Osteocyte (in vitro differentiated cells): ENCODE measurements around the gene GSK3B. TPM values are rescaled to one million over a fixed set of nuclear protein-coding genes. Genes with fewer than 3 reads are reported as not detected.

ENCODE experiments used
- DNase-seq: peaks from one replicate; pipeline ENCODE4 v3.0.0; 2021; ENCODE audit warnings: mixed read lengths; ENCODE audit not compliant: unreplicated experiment; ENCODE audit errors: extremely low spot score
- H3K27ac Mint-ChIP-seq: one replicate; pipeline ENCODE4 v1.8.0; 2021; ENCODE audit warnings: mild to moderate bottlenecking, mixed read lengths; ENCODE audit not compliant: unreplicated experiment
- H3K27me3 Mint-ChIP-seq: one replicate; pipeline ENCODE4 v1.8.0; 2021; ENCODE audit warnings: mixed read lengths; ENCODE audit not compliant: unreplicated experiment
- H3K36me3 Mint-ChIP-seq: one replicate; pipeline ENCODE4 v1.8.0; 2021; ENCODE audit warnings: mixed read lengths; ENCODE audit not compliant: unreplicated experiment
- H3K4me1 Mint-ChIP-seq: one replicate; pipeline ENCODE4 v1.8.0; 2021; ENCODE audit warnings: mixed read lengths; ENCODE audit not compliant: unreplicated experiment
- H3K4me3 Mint-ChIP-seq: one replicate; pipeline ENCODE4 v1.8.0; 2021; ENCODE audit warnings: mild to moderate bottlenecking, moderate library complexity, mixed read lengths; ENCODE audit not compliant: unreplicated experiment
- H3K9me3 Mint-ChIP-seq: one replicate; pipeline ENCODE4 v1.8.0; 2021; ENCODE audit warnings: mixed read lengths; ENCODE audit not compliant: unreplicated experiment
- total RNA-seq: library from RNA; stranded (reverse); gene quantifications from 2 replicates; pipeline ENCODE4 v1.2.1, GENCODE V29; 2021
- TF ChIP-seq, protein P1 (sequence below): fragments of 200-600 bp; sonication (generic); IDR thresholded peaks from 2 replicates; pipeline ENCODE4 v1.5.0; 2021; ENCODE audit warnings: antibody characterized with exemption, mild to moderate bottlenecking, moderate library complexity

The GSK3B gene
- total RNA-seq, 1 donor from 2014 or later, result 80.0 TPM

DNA sequence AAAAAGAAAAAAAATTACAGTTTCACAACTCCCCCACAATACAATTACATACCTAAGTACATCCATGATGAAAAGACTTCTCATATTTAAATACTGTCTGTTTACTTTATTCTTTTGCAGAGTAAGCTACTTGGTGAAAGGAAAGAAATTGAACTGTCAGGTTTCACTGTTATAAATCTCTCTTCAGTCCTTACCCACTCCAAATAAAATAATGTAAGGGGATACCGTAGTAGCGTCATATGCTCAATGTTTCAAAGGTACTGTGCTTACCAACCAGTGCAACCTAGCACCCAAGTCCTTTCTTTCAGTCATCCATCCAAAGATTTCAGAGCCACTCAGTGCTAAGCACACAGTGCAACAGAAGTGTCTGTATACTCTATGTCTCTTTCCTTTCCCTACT lies 13.4 kb downstream of the GSK3B start:
- H3K9me3 Mint-ChIP-seq, result peaks cover 5% of the 10 kb centered on the region
- H3K4me1 Mint-ChIP-seq, result peaks cover 55% of the 10 kb centered on the region
- peaks cover 5% of the 10 kb centered on the region for H3K36me3 Mint-ChIP-seq
- H3K27ac Mint-ChIP-seq, result no peak overlapping the region
- H3K4me3 Mint-ChIP-seq, result no peak overlapping the region
- no peaks in the 10 kb centered on the region for H3K27me3 Mint-ChIP-seq
- TF ChIP-seq, protein P1, sequence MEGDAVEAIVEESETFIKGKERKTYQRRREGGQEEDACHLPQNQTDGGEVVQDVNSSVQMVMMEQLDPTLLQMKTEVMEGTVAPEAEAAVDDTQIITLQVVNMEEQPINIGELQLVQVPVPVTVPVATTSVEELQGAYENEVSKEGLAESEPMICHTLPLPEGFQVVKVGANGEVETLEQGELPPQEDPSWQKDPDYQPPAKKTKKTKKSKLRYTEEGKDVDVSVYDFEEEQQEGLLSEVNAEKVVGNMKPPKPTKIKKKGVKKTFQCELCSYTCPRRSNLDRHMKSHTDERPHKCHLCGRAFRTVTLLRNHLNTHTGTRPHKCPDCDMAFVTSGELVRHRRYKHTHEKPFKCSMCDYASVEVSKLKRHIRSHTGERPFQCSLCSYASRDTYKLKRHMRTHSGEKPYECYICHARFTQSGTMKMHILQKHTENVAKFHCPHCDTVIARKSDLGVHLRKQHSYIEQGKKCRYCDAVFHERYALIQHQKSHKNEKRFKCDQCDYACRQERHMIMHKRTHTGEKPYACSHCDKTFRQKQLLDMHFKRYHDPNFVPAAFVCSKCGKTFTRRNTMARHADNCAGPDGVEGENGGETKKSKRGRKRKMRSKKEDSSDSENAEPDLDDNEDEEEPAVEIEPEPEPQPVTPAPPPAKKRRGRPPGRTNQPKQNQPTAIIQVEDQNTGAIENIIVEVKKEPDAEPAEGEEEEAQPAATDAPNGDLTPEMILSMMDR, result no peak
- no peak for DNase-seq

GRCh38 chr3:120077731-120078130 lies 16.5 kb downstream of the GSK3B start:
- Mint-ChIP-seq H3K4me3 (no peak overlapping the region), H3K27me3 (no peaks in the 10 kb centered on the region), H3K36me3 (peaks cover 13% of the 10 kb centered on the region), H3K9me3 (peaks cover 10% of the 10 kb centered on the region), H3K4me1 (peaks cover 64% of the 10 kb centered on the region), H3K27ac (peak overlapping the region; percentile 48)
- no peak for DNase-seq
- TF ChIP-seq, protein P1, result no peak

GRCh38 chr3:120072867-120073525 lies 21.3 kb downstream of the GSK3B start:
- TF ChIP-seq, protein P1, result no peak
- H3K27me3 Mint-ChIP-seq, result no peaks in the 10 kb centered on the region
- no peak for DNase-seq
- no peak overlapping the region for H3K27ac Mint-ChIP-seq
- H3K4me1 Mint-ChIP-seq, result peaks cover 60% of the 10 kb centered on the region
- no peak overlapping the region for H3K4me3 Mint-ChIP-seq
- peaks cover 14% of the 10 kb centered on the region for H3K36me3 Mint-ChIP-seq
- H3K9me3 Mint-ChIP-seq, result peaks cover 10% of the 10 kb centered on the region

DNA sequence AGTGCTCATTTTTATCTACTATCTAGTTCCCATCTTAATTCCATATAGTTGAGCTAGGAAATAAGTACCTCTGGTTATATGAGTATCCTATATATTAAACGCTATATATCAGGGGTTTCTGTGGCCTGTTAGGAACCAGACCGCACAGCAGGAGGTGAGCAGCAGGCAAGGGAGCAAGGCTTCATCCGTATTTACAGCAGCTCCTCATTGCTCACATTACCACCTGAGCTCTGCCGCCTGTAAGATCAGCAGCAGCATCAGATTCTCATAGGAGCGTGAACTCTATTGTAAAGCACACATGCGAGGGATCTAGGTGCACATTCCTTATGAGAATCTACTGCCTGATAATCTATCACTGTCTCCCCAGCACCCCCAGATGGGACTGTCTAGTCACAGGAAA lies 23.0 kb downstream of the GSK3B start:
- Mint-ChIP-seq H3K9me3 (peaks cover 10% of the 10 kb centered on the region), H3K4me3 (no peak overlapping the region), H3K27me3 (no peaks in the 10 kb centered on the region), H3K4me1 (peaks cover 55% of the 10 kb centered on the region), H3K36me3 (peaks cover 17% of the 10 kb centered on the region), H3K27ac (no peak overlapping the region)
- DNase-seq, result no peak
- TF ChIP-seq, protein P1, result no peak

DNA sequence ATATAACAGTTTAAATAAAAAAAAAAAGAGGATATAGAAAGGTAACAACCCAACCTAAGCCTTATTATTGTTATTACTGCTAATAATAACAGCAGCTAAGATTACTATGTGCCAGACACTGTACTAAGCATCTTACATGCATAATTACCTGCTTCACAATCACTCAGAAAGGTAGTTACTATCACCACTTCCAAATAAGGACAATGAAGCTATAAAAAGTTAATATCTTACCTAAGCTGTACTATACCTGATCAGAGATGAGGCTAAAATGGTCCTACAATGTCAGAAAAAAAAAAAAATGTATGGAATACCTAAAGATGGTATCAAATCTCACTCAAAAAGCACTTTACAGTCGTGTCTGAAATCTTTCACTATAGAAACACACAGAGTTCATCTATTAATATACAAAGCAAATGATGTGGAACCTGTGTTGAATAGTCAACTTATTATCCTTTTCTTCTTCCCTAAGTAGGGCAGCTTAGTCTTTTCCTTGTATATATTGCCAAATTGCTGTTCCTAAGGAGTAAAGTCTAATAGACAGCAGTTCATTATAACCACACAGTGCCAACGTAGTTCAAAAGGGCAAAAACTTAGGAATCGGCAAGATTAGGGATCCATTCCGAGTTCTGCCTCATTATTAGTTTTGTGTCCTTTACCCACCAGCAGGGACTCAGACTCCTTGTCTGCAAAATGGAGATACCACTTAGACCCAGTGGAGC lies 23.8 kb downstream of the GSK3B start:
- DNase-seq, result no peak
- H3K36me3 Mint-ChIP-seq, result peaks cover 11% of the 10 kb centered on the region
- H3K4me3 Mint-ChIP-seq, result no peak overlapping the region

More for the DNA sequence above, 23.8 kb downstream of the GSK3B start:
- Mint-ChIP-seq H3K27ac (no peak overlapping the region), H3K4me1 (peaks cover 47% of the 10 kb centered on the region), H3K9me3 (peaks cover 1% of the 10 kb centered on the region), H3K27me3 (no peaks in the 10 kb centered on the region)
- TF ChIP-seq, protein P1, result no peak
